HepG2 (cell line): ENCODE results near the gene TGM2. TPM values are rescaled to one million over a fixed set of nuclear protein-coding genes. Genes with fewer than 3 reads are reported as not detected.
A peak's percentile ranks its signal among the peaks of the same experiment; 100 is the strongest.

ENCODE experiments used
- AKAP8 ChIP-seq: sonication (generic); formaldehyde crosslinking; IDR thresholded peaks from 2 replicates; pipeline ENCODE4 v1.5.1; 2020; ENCODE audit warnings: mild to moderate bottlenecking, missing genetic modification reagents
- CENPBD1 ChIP-seq: sonication (generic); formaldehyde crosslinking; IDR thresholded peaks from 2 replicates; pipeline ENCODE4 v1.8.0; 2022; ENCODE audit warnings: missing genetic modification reagents, low read depth, mild to moderate bottlenecking, borderline replicate concordance
- DDIT3 ChIP-seq: sonication (generic); formaldehyde crosslinking; IDR thresholded peaks from 2 replicates; pipeline ENCODE4 v1.4.0; 2020; ENCODE audit warnings: mild to moderate bottlenecking, missing genetic modification reagents
- EED ChIP-seq: sonication (generic); formaldehyde crosslinking; IDR thresholded peaks from 2 replicates; pipeline ENCODE4 v1.5.0; 2020; ENCODE audit warnings: mild to moderate bottlenecking, missing genetic modification reagents
- FOXK1 ChIP-seq: sonication (generic); formaldehyde crosslinking; IDR thresholded peaks from 2 replicates; pipeline ENCODE4 v1.4.0; 2020; ENCODE audit warnings: low read depth, missing genetic modification reagents, borderline replicate concordance
- HMGA1 ChIP-seq: sonication (generic); formaldehyde crosslinking; conservative IDR thresholded peaks from 2 replicates; pipeline ENCODE4 v1.4.0; 2020; ENCODE audit warnings: missing genetic modification reagents
- IRX3 ChIP-seq: sonication (generic); formaldehyde crosslinking; IDR thresholded peaks from 2 replicates; pipeline ENCODE4 v1.8.1; 2023; ENCODE audit warnings: mild to moderate bottlenecking, low read depth, missing genetic modification reagents, borderline replicate concordance
- MATR3 ChIP-seq: sonication (generic); formaldehyde crosslinking; IDR thresholded peaks from 2 replicates; pipeline ENCODE4 v1.4.0; 2020; ENCODE audit warnings: missing genetic modification reagents
- MYPOP ChIP-seq: sonication (generic); formaldehyde crosslinking; IDR thresholded peaks from 2 replicates; pipeline ENCODE4 v1.8.1; 2023; ENCODE audit warnings: mild to moderate bottlenecking, moderate library complexity, missing genetic modification reagents
- PPARG ChIP-seq: conservative IDR thresholded peaks from 2 replicates; pipeline ENCODE4 v1.6.1; 2016; ENCODE audit warnings: missing biosample characterization, missing genetic modification reagents
- RBM22 ChIP-seq: fragments of 200-400 bp; formaldehyde crosslinking; optimal IDR thresholded peaks from 2 replicates; pipeline ENCODE3; 2017; ENCODE audit warnings: mild to moderate bottlenecking, low read length, moderate library complexity
- SIN3A ChIP-seq: IDR thresholded peaks from 2 replicates; pipeline ENCODE4 v1.6.1; 2011; ENCODE audit warnings: low read depth, mild to moderate bottlenecking, control low read depth, low read length, borderline replicate concordance
- ZBTB43 ChIP-seq: sonication (generic); formaldehyde crosslinking; conservative IDR thresholded peaks from 2 replicates; pipeline ENCODE4 v1.4.0; 2020; ENCODE audit warnings: missing genetic modification reagents
- ZC3H4 ChIP-seq: sonication (generic); formaldehyde crosslinking; IDR thresholded peaks from 2 replicates; pipeline ENCODE4 v1.4.0; 2020; ENCODE audit warnings: missing genetic modification reagents, borderline replicate concordance
- ZEB1 ChIP-seq: IDR thresholded peaks from 2 replicates; pipeline ENCODE4 v1.6.1; 2012; ENCODE audit warnings: mild to moderate bottlenecking, low read depth, inconsistent platforms; ENCODE audit not compliant: insufficient replicate concordance
- ZNF264 ChIP-seq: sonication (generic); formaldehyde crosslinking; IDR thresholded peaks from 2 replicates; pipeline ENCODE4 v1.4.0; 2020; ENCODE audit warnings: missing genetic modification reagents
- ZNF276 ChIP-seq: sonication (generic); formaldehyde crosslinking; IDR thresholded peaks from 2 replicates; pipeline ENCODE4 v1.4.0; 2020; ENCODE audit warnings: mild to moderate bottlenecking, low read depth, missing genetic modification reagents
- ZNF724P ChIP-seq: sonication (generic); formaldehyde crosslinking; IDR thresholded peaks from 2 replicates; pipeline ENCODE4 v1.8.0; 2022; ENCODE audit warnings: missing genetic modification reagents, borderline replicate concordance
- ZNF777 ChIP-seq: sonication (generic); formaldehyde crosslinking; IDR thresholded peaks from 2 replicates; pipeline ENCODE4 v1.4.0; 2020; ENCODE audit warnings: missing genetic modification reagents
- ZNF850 ChIP-seq: sonication (generic); formaldehyde crosslinking; conservative IDR thresholded peaks from 2 replicates; pipeline ENCODE4 v1.9.0; 2021; ENCODE audit warnings: mild to moderate bottlenecking, missing genetic modification reagents
- ZXDC ChIP-seq: sonication (generic); formaldehyde crosslinking; IDR thresholded peaks from 2 replicates; pipeline ENCODE4 v1.5.0; 2020; ENCODE audit warnings: mild to moderate bottlenecking, missing genetic modification reagents
- polyA plus RNA-seq, 8 experiments: library from polyadenylated mRNA; depleted of rRNA in 3 of 8; stranded (reverse) in 7 of 8; unstranded in 1 of 8; fragments of >200 nt; fragmentation: Illumina TruSeq in 4 of 8; extraction: Trizol in 4 of 8; gene quantifications; 2 replicates each; pipeline versions ENCODE4 v1.2.1 to v1.2.3, GENCODE V29; 2011 to 2016; ENCODE audit warnings: low read depth in 4 of 8, missing spikeins in 1 of 8, mixed read lengths in 1 of 8; ENCODE audit not compliant: insufficient read depth in 1 of 8
- total RNA-seq, 5 experiments: library from RNA; depleted of rRNA; stranded (reverse); fragments of >200 nt; fragmentation: Illumina TruSeq; extraction: Trizol; gene quantifications; 2 replicates each; pipeline ENCODE4 v1.2.3, GENCODE V29; 2016; ENCODE audit warnings: low read depth in 1 of 5
- TF ChIP-seq, protein P1 (sequence below): sonication (generic); formaldehyde crosslinking; IDR thresholded peaks from 2 replicates; pipeline ENCODE4 v1.4.0; 2020; ENCODE audit warnings: missing genetic modification reagents

The TGM2 gene
- total and polyA plus RNA-seq, 2 of the 13 experiments (the other 11 are each of a cell fraction or from before 2014, with no cell fraction given): 4.2 to 46.4 TPM

- TF ChIP-seq MATR3 (CRISPR knock-in tag) (no peak), EED (CRISPR knock-in tag) (no peak), ZNF264 (CRISPR knock-in tag) (no peak), MYPOP (CRISPR knock-in tag) (no peak), IRX3 (CRISPR knock-in tag) (no peak), ZNF850 (CRISPR knock-in tag) (no peak), AKAP8 (no peak), RBM22 (no peak), HMGA1 (CRISPR knock-in tag) (no peak), DDIT3 (CRISPR knock-in tag) (no peak), ZNF777 (no peak), ZBTB43 (CRISPR knock-in tag) (0 out of 2 replicates have a peak, but pooled peaks have one; percentile 56), FOXK1 (CRISPR knock-in tag) (peak; percentile 36; the same call in 1 of the 2 replicates), ZXDC (CRISPR knock-in tag) (no peak), ZEB1 (no peak), SIN3A (no peak), PPARG (CRISPR knock-in tag) (no peak), ZNF276 (no peak), ZC3H4 (no peak), CENPBD1 (CRISPR knock-in tag) (no peak), ZNF724P (CRISPR knock-in tag) (no peak)
- TF ChIP-seq, protein P1, sequence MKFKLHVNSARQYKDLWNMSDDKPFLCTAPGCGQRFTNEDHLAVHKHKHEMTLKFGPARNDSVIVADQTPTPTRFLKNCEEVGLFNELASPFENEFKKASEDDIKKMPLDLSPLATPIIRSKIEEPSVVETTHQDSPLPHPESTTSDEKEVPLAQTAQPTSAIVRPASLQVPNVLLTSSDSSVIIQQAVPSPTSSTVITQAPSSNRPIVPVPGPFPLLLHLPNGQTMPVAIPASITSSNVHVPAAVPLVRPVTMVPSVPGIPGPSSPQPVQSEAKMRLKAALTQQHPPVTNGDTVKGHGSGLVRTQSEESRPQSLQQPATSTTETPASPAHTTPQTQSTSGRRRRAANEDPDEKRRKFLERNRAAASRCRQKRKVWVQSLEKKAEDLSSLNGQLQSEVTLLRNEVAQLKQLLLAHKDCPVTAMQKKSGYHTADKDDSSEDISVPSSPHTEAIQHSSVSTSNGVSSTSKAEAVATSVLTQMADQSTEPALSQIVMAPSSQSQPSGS (CRISPR knock-in tag): no peak
Observed at GRCh38 chr20:38093641-38094077, 71.4 kb downstream of the TGM2 start (continued).
